H9 (cell line): ENCODE data around the gene ARHGEF2. TPM values are rescaled to one million over a fixed set of nuclear protein-coding genes. Genes with fewer than 3 reads are reported as not detected.

Experiments
- DNase-seq: peaks from one replicate; pipeline ENCODE4 v3.0.0-alpha.2; 2017
- H2AFZ ChIP-seq: one replicate; pipeline ENCODE4 v1.6.1; 2013; ENCODE audit warnings: mild to moderate bottlenecking, low read length, control low read depth, moderate library complexity
- H2AK5ac ChIP-seq: 2 replicates; pipeline ENCODE4 v1.6.1; 2013; ENCODE audit warnings: low read length, control low read depth, mixed read lengths; ENCODE audit not compliant: insufficient read length
- H2BK120ac ChIP-seq: one replicate; pipeline ENCODE4 v1.6.1; 2013; ENCODE audit warnings: low read depth, mild to moderate bottlenecking, low read length, control low read depth, inconsistent platforms; ENCODE audit not compliant: poor library complexity, severe bottlenecking
- H2BK12ac ChIP-seq: 2 replicates; pipeline ENCODE4 v1.6.1; 2013; ENCODE audit warnings: low read length, control low read depth, mixed read lengths, low read depth; ENCODE audit not compliant: insufficient read length
- H2BK15ac ChIP-seq: 2 replicates; pipeline ENCODE4 v1.6.1; 2013; ENCODE audit warnings: low read depth, low read length, control low read depth
- H2BK20ac ChIP-seq: one replicate; pipeline ENCODE4 v1.6.1; 2013; ENCODE audit warnings: low read depth, mild to moderate bottlenecking, low read length, control low read depth, inconsistent platforms; ENCODE audit not compliant: poor library complexity, severe bottlenecking
- H2BK5ac ChIP-seq: 2 replicates; pipeline ENCODE4 v1.6.1; 2013; ENCODE audit warnings: low read length, control low read depth, mixed read lengths; ENCODE audit not compliant: insufficient read length
- H3K14ac ChIP-seq: 2 replicates; pipeline ENCODE4 v1.6.1; 2013; ENCODE audit warnings: low read length, control low read depth; ENCODE audit not compliant: insufficient read depth
- H3K18ac ChIP-seq: 2 replicates; pipeline ENCODE4 v1.6.1; 2013; ENCODE audit warnings: low read depth, mild to moderate bottlenecking, mixed read lengths, low read length, control low read depth; ENCODE audit not compliant: insufficient read length
- H3K23ac ChIP-seq: 2 replicates; pipeline ENCODE4 v1.6.1; 2013; ENCODE audit warnings: low read length, control low read depth, mixed read lengths, low read depth; ENCODE audit not compliant: insufficient read length
- H3K23me2 ChIP-seq: 2 replicates; pipeline ENCODE4 v1.6.1; 2013; ENCODE audit warnings: low read depth, mild to moderate bottlenecking, mixed read lengths, low read length, control low read depth; ENCODE audit not compliant: insufficient read length, poor library complexity, severe bottlenecking
- H3K27ac ChIP-seq: 2 replicates; pipeline ENCODE4 v1.5.1; 2013; ENCODE audit warnings: low read length, control low read depth, mixed read lengths, low read depth; ENCODE audit not compliant: insufficient read length
- H3K27me3 ChIP-seq: 2 replicates; pipeline ENCODE4 v1.6.1; 2013; ENCODE audit warnings: low read length, control low read depth, inconsistent platforms; ENCODE audit not compliant: insufficient read depth
- H3K4ac ChIP-seq: 2 replicates; pipeline ENCODE4 v1.6.1; 2013; ENCODE audit warnings: low read depth, mild to moderate bottlenecking, control low read depth, inconsistent platforms, low read length, moderate library complexity
- H3K4me1 ChIP-seq: 2 replicates; pipeline ENCODE4 v1.6.1; 2013; ENCODE audit warnings: low read length, control low read depth, inconsistent platforms; ENCODE audit not compliant: insufficient read depth
- H3K4me2 ChIP-seq: 2 replicates; pipeline ENCODE4 v1.6.1; 2013; ENCODE audit warnings: low read length, control low read depth, mixed read lengths; ENCODE audit not compliant: insufficient read length, insufficient read depth
- H3K56ac ChIP-seq: 2 replicates; pipeline ENCODE4 v1.6.1; 2013; ENCODE audit warnings: low read depth, mild to moderate bottlenecking, mixed read lengths, low read length, control low read depth; ENCODE audit not compliant: insufficient read length
- H3K79me1 ChIP-seq: 2 replicates; pipeline ENCODE4 v1.6.1; 2013; ENCODE audit warnings: low read depth, mild to moderate bottlenecking, moderate library complexity, low read length, control low read depth, inconsistent platforms; ENCODE audit not compliant: insufficient read depth, poor library complexity, severe bottlenecking
- H3K79me2 ChIP-seq: 2 replicates; pipeline ENCODE4 v1.6.1; 2013; ENCODE audit warnings: low read length, control low read depth, inconsistent platforms; ENCODE audit not compliant: insufficient read depth
- H3K9ac ChIP-seq: 2 replicates; pipeline ENCODE4 v1.6.1; 2013; ENCODE audit warnings: low read length, control low read depth, mixed read lengths; ENCODE audit not compliant: insufficient read length; ENCODE audit errors: extremely low read depth
- H3K9me3 ChIP-seq: one replicate; pipeline ENCODE4 v1.6.1; 2013; ENCODE audit warnings: low read depth, low read length, inconsistent platforms; ENCODE audit not compliant: control insufficient read depth
- H3T11ph ChIP-seq: one replicate; pipeline ENCODE4 v1.6.1; 2013; ENCODE audit warnings: mild to moderate bottlenecking, low read length, control low read depth, inconsistent platforms
- H4K20me1 ChIP-seq: one replicate; pipeline ENCODE4 v1.6.1; 2013; ENCODE audit not compliant: control insufficient read depth, insufficient read length, insufficient read depth
- H4K5ac ChIP-seq: 2 replicates; pipeline ENCODE4 v1.6.1; 2013; ENCODE audit warnings: low read depth, mild to moderate bottlenecking, mixed read lengths, low read length, control low read depth; ENCODE audit not compliant: insufficient read length
- H4K8ac ChIP-seq: replicated peaks from 2 replicates; pipeline ENCODE4 v1.6.1; 2013; ENCODE audit warnings: low read length, control low read depth, mixed read lengths, low read depth; ENCODE audit not compliant: insufficient read length
- H4K91ac ChIP-seq: 2 replicates; pipeline ENCODE4 v1.6.1; 2013; ENCODE audit warnings: low read depth, mild to moderate bottlenecking, moderate library complexity, mixed read lengths, low read length, control low read depth; ENCODE audit not compliant: insufficient read length
- H3K27ac Mint-ChIP-seq, 3 experiments: 2 replicates in 2 of 3; 3 replicates in 1 of 3; pipeline ENCODE4 v1.8.0; 2020 to 2021; ENCODE audit warnings: mixed read lengths in 3 of 3, mild to moderate bottlenecking in 1 of 3, moderate library complexity in 1 of 3
- H3K27me3 Mint-ChIP-seq: 2 replicates; pipeline ENCODE4 v1.8.0; 2021; ENCODE audit warnings: low read depth, mild to moderate bottlenecking, moderate library complexity, mixed read lengths
- H3K36me3 Mint-ChIP-seq, 3 experiments: 2 replicates in 2 of 3; 3 replicates in 1 of 3; pipeline ENCODE4 v1.8.0; 2020 to 2021; ENCODE audit warnings: low read depth in 3 of 3, mixed read lengths in 3 of 3; ENCODE audit not compliant: insufficient read depth in 1 of 3
- H3K4me1 Mint-ChIP-seq, 2 experiments: 2 replicates each; pipeline ENCODE4 v1.8.0; 2020; ENCODE audit warnings: mixed read lengths in 2 of 2
- H3K4me3 Mint-ChIP-seq, 2 experiments: 2 replicates in 1 of 2; 3 replicates in 1 of 2; pipeline ENCODE4 v1.8.0; 2020 to 2021; ENCODE audit warnings: mild to moderate bottlenecking in 2 of 2, mixed read lengths in 2 of 2, moderate library complexity in 1 of 2
- H3K9me3 Mint-ChIP-seq, 2 experiments: 2 replicates in 1 of 2; 3 replicates in 1 of 2; pipeline ENCODE4 v1.8.0; 2020; ENCODE audit warnings: mild to moderate bottlenecking in 2 of 2, mixed read lengths in 2 of 2, moderate library complexity in 1 of 2
- CTCF ChIP-seq: fragments of 200-600 bp; sonication (generic); conservative IDR thresholded peaks from 3 replicates; pipeline ENCODE4 v1.8.0; 2021; ENCODE audit warnings: antibody characterized with exemption, mild to moderate bottlenecking
- WGBS: extraction: QIAGEN DNeasy Blood & Tissue Kit; methylation state at CpG from one replicate; pipeline ENCODE4 v1.1.7; 2013; ENCODE audit warnings: missing lambda C conversion rate, low lambda C conversion rate, mixed read lengths; ENCODE audit not compliant: insufficient read length; ENCODE audit errors: extremely low coverage; 5-methylcytosine and 5-hydroxymethylcytosine counted together
- total RNA-seq: library from RNA; stranded (reverse); gene quantifications from 2 replicates; pipeline ENCODE4 v1.2.1, GENCODE V29; 2021

ARHGEF2 gene
- total RNA-seq, 1 experiment from 2014 or later = 111 TPM

GRCh38 chr1:156021093-156021428 is 42.7 kb upstream of the ARHGEF2 start:
- H3K14ac ChIP-seq = no peak overlapping the region
- no peak overlapping the region for H4K5ac ChIP-seq
- no peaks in the 10 kb centered on the region for H3K9me3 ChIP-seq
- H3K9ac ChIP-seq = no peak overlapping the region
- H3K23ac ChIP-seq = no peak overlapping the region
- Mint-ChIP-seq H3K4me1 (peaks cover 13% of the 10 kb centered on the region in 2 experiments), H3K9me3 (no peaks in the 10 kb centered on the region), H3K4me3 (peak overlapping the region; percentile 91 to 96), H3K27ac (no peak overlapping the region), H3K27me3 (peaks cover 32% of the 10 kb centered on the region), H3K36me3 (peaks cover 27 to 41% (median 37%) of the 10 kb centered on the region in 3 experiments; a peak in 6 of 7 replicates)
- H4K20me1 ChIP-seq = no peaks in the 10 kb centered on the region
- no peak overlapping the region for H3K56ac ChIP-seq
- no peak overlapping the region for H2AFZ ChIP-seq
- no peak overlapping the region for H3K27ac ChIP-seq
- no peak overlapping the region for H3K4ac ChIP-seq
- no peak overlapping the region for H3T11ph ChIP-seq
- TF ChIP-seq CTCF = no peak
- H3K18ac ChIP-seq = no peak overlapping the region
- H2BK120ac ChIP-seq = no peak overlapping the region
- H4K8ac ChIP-seq = no peak overlapping the region
- H2BK12ac ChIP-seq = no peak overlapping the region
- no peak overlapping the region for H2AK5ac ChIP-seq
- H3K23me2 ChIP-seq = peaks cover 7% of the 10 kb centered on the region
- H2BK15ac ChIP-seq = no peak overlapping the region
- no peak overlapping the region for H4K91ac ChIP-seq
- no peak overlapping the region for H2BK20ac ChIP-seq
- peaks cover 6% of the 10 kb centered on the region for H3K79me1 ChIP-seq
- no peaks in the 10 kb centered on the region; the same call in 1 of the 2 replicates for H3K27me3 ChIP-seq
- H2BK5ac ChIP-seq = no peak overlapping the region
- peak overlapping the region; percentile 78 for H3K4me2 ChIP-seq
- peaks cover 2% of the 10 kb centered on the region; the same call in 1 of the 2 replicates for H3K4me1 ChIP-seq
- H3K79me2 ChIP-seq = peaks cover 8% of the 10 kb centered on the region; the same call in 1 of the 2 replicates
- WGBS = no CpG with 5 or more reads among the region's 4 CpGs
- no peak for DNase-seq
